Measurements from ENCODE around the gene HOXB4.

Gene HOXB4

GRCh38 chr17:48613862-48614694 is 35.9 kb upstream of the HOXB4 start:
- no peak for DNase-seq

- no peak for DNase-seq
These were observed 34.9 kb upstream of the HOXB4 start for GRCh38 chr17:48612854-48613691.

GRCh38 chr17:48612456-48612853 is 34.3 kb upstream of the HOXB4 start:
- no peak for DNase-seq

DNA sequence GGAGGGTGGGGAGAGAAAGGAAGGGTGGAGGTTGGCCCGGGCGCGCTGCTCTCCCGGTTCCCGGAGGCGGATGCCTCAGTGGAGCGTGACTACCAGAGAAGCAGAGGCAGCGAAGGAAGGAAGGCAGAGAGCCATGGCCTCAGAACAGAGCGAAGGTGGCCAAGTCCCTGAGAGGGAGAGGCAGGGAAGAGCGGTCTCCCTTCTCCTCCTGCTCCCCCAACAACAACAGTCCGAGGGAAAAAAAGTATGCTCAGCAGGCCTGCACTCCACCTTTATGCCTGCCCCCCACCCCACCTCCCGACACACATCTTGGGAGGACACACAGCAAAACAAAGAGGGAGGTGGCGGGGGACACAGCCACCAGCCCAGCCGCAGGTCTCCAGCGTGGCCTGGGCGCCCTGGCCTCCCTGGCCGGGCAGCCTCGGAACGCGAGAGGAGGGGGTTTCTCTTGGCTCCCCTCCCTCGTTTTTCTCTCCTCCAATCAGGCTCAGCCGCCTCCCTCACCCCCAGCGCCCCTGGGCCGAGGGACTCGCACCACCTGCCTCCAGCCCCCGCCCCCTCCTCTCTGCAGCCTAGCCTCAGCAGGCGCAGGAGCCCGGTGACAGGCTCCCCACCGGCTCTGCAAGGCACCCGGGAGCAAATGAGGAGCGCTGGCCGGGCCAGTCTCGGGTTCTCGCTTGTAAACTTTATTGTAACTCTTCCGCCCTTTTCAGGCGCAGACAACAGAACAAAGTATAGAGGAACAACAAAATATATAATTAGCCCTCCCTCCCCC is 33.7 kb upstream of the HOXB4 start:
- no peak for DNase-seq

GRCh38 chr17:48611213-48611612 is 33.1 kb upstream of the HOXB4 start:
- no peak for DNase-seq

- peak; percentile 77 for DNase-seq
These were observed 32.4 kb upstream of the HOXB4 start, which contains the start of gene HOXB7 for GRCh38 chr17:48610282-48611211. HOXB7 (minus strand) TSS chr17:48611017; CDS start chr17:48610918, 99 bp downstream.

GRCh38 chr17:48609759-48610281 is 31.7 kb upstream of the HOXB4 start:
- DNase-seq: no peak

GRCh38 chr17:48609033-48609432 is 30.9 kb upstream of the HOXB4 start:
- no peak for DNase-seq

- no peak for DNase-seq
These were observed 30.3 kb upstream of the HOXB4 start for GRCh38 chr17:48608494-48608834.

DNA sequence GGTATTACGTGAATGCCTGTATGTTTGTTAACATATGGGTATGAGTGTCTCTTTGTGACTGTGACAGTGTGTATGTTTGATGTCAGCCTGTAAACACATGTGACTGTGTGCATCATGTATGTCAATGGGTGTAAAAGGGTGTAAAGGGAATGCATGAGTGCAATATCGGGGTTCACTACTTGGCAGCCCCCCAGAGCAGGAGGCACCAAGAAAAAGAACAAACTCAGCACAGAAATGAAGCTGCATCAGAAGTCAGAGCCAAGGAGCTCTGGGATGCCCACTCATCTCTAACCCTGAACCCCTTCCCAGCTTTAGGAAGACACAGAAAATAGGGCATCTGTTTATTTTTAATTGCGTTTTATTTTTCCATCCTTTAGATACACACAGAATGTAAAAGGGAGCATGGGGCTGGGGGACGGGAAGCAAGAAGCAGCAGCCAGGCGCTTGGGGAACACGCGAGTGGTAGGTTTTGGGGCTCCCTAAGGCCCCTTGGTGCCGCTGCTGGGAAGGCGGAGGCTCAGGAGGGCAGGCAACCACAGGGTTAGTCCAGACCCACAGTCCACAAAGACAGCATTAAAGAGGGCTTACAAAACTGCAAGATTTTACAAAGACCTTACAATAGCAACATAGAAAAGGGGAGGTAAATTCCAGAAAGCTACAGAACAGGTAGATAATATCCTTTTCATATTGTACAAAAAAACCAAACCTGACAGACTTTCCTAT is 28.9 kb upstream of the HOXB4 start:
- no peak for DNase-seq

DNA sequence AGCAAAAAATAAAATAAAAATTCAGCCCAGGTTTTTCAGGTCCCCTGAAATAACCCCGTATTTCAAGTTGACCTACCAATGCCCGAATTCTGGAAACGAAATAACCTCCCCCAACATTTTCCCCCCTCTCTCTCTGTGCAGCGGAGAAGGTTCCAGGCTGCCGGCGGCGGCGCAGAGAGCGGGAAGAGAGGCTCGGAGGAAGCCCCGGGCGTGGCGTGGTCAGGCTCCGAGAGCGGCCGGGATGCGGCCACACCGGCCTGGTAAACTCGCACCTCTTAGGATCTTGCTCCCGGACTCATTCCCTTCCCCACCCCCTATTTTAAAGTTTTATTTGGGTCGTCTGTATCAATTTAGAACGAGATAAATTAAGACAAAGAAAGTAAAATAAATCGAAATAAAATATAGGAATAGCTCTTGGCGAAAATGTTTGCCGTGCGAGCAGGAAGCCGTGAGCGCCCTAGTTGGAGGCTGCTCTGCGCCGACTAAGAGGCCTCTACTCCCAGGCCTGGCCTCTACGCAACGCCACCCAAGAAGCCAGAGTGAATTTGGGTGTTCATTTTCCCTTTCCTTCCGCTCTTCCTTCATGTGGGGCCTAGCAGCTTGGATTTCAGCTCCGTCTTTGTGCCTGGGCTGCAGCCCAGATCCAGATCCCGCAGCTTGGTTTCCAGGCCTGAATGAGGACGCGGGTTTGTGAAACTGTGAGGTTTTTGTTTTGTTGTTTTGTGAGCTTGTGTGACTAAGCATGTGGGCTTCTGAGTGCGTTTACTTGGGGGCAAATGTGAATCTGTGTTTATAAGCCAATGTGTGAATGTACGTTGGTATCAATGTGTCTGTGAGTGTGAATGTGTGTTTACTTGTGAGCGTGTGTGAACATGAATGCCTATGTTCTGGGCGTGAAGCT is 28.1 kb upstream of the HOXB4 start:
- peak; percentile 79 for DNase-seq

DNA sequence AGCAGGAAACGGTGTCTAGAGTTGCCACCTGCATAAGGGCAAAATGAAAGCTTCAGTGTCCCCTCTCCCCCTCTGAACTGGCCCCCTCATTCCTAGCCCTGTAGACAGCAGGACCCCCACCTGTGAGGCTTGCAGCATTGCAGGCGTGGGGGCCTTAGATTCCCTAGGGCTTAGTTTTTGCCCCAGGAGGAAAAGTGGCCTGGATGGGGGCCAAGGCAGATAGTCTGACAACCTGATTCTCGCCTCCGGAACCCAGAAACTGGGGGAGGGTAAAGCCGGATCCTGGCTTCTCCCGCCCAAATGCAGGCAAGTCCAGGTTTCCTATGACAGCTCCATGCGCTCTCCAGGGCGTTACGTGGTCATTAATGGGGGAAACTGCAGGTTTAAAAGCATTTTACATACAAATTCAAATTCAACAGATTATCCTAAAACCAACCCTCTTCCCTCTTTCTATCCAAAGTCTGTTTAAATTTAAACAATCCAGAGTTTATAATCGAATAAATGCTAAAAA is 27.3 kb upstream of the HOXB4 start:
- no peak for DNase-seq

DNA sequence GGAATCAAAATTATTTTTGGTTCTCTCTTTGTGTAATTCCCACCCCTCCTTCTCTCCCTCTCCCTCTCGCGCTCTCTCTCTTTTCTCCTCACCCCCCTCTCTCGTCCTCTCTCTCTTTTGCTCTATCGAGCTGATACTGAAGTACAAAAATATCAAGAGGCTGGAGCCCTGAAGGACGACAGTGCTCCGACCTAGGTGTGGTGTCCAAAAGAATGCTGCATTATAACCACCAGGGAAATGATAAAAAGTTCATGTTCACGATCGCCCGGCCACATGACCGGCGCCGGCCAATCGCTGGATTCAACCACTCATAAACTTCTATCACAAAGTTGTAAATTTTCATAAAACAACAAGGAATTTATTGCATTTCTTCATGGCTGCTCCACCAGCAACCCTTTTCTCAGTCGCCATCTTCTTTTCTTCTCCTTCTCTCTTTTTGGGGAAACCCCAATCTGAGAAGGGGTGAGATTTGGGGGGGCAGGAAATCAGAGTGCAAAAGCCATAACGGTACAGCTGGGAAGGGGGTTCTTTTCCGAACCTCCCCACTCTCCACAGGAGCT is 26.7 kb upstream of the HOXB4 start, which contains the start of gene HOXB6:
Gene HOXB6, minus strand, starts transcription at position 217 of the 560 bp plus-strand sequence. CDS start 6,836 bp downstream, outside the sequence.
- DNase-seq: no peak

GRCh38 chr17:48603959-48604769 is 26.0 kb upstream of the HOXB4 start:
- no peak for DNase-seq

GRCh38 chr17:48601539-48602425 is 23.6 kb upstream of the HOXB4 start:
- DNase-seq: no peak

DNA sequence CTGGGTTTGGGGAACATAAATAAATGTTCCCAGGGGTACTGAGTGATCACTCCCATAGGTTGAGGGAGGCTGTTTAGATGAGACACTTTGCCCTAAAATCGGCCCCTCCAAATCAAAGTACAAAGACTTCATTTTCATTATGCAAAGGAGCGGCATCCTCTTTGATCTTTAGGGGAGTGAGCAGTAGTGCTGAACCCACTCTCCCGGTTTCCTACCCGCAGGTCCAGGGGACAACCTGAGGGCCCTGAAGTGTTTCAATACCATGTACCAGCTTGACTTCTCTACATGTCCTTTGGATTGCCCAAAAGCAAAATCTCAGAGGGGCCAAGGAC is 23.0 kb upstream of the HOXB4 start:
- no peak for DNase-seq
